GM21529 (cell line): ENCODE results near the gene POLR3E.
"Not testable (repeated sequence)": the region's sequence is repeated elsewhere in the genome, so short reads cannot be mapped to it uniquely, and the experiment has no call there.

Experiments
- ATAC-seq: cut with Tn5 transposase; IDR thresholded peaks from one replicate; pipeline ENCODE4 v1.9.1; 2021; ENCODE audit not compliant: unreplicated experiment

Gene POLR3E

DNA sequence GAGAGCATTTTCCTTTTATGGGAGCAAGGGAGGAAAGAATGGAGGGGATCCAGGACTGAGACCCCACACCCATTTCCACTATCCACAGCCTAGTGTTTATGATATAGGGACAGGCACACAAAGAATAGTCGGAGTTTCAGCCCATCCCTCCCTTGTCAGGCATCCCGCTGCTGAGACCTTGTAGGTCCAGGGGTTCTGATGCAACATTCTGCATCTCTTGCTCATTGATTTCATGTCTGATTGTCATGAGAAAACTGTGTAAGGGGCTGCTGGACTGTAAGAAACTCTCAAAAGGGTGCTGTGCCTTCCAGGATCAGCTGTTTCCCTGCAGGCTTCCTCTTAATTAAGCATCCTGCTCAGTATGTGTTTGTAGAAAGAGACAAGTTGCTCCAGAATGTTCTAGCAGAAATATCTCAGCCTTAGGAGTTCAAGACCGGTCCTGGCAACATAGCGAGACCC is 5.3 kb upstream of the POLR3E start:
- no peak for ATAC-seq

DNA sequence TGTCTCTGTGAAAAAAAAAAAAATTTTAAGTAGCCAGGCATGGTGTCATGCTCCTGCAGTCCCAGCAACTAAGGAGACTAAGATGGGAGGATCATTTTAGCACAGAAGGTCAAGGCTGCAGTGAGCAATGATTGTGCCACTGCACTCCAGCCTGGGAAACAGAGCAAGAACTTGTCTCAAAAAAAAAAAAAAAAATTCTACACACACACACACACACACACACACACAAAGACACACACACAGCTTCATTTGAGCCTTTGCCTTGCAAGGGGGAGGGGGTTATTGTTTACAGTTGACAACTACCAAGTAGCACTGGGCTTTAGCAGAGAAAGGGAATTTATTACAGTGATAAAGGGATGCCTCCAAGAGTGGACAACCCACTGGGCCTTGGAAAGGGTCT is 4.9 kb upstream of the POLR3E start:
- no peak for ATAC-seq

DNA sequence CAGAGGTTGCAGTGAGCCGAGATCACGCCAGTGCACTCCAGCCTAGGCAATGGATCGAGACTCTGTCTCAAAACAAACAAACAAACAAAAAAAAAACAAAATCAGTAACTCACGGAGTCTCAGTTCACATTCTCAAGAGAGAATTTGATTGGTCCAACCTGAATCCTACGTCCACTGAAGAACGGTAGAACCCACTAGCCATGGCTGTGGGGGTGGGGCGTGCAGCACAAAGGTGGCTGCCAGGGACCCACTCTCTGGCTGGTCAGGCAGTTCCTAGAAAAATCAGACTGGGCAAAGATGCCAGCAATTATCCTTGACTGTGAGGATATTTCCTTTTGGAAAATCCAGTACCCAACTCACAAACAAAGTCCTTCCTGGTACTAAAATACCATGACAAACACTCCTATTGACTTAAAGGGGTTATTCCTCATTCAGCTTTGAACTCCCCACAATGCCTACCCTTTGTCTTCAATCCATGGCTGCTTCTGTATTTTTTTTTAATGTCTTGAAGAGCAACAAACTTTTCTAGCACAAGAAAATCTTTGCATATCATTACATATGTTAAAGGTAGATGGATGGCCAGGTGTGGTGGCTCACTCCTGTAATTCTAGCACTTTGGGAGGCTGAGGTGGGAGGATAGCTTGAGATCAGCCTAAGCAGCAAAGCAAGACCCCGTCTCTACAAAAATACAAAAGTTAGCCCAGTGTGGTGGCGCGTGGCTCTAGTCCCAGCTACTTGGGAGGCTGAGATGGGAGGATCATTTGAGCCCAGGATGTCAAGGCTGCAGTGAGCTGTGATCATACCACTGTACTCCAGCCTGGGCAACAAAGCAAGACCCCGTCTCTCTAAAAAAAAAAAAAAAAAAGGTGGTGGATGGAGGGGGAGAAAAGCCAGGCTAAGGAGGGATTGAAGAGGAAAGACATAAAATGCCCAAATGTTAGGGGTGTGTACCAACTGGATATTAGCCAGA is 3.8 kb upstream of the POLR3E start:
- ATAC-seq, result no peak

DNA sequence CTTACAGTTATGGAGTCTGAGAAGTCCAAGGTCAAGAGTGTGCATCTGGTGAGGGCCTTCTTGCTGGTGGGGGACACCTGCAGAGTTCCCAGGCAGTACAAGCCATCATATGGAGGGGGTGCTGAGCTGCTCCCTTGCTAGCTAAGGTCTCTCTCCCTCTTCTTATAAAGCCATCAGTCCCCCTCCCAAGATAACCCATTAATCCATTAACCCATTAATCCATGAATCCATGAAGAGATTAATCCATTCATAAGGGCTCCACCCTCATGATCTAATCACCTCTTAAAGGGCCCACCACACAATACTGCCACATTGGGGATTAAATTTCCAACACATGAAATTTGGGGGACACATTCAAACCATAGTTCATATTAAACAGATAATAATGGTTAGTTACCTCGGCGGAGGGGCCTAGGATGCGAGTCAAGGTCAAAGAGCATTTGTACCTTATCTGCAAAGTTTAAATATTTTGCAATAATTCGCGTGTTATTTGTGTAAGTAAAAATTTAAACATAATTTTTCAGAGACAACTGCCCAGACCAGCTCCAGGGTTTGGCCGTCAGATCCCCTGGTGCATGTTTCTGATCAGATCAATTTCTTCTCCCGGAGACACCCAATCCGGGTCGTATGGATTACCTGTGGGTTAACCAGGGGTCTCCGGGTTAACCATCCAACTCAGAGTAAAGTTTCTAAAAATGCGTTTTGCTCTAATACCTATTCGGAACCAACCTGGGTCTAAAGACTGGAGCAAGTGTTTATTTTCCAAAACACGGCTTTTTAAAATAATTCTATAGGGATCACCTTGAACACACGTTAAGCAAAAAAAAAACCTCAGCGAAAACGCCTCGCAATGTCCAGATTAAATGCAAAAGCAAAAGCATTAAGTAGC is 740 bp upstream of the POLR3E start:
- no peak for ATAC-seq

DNA sequence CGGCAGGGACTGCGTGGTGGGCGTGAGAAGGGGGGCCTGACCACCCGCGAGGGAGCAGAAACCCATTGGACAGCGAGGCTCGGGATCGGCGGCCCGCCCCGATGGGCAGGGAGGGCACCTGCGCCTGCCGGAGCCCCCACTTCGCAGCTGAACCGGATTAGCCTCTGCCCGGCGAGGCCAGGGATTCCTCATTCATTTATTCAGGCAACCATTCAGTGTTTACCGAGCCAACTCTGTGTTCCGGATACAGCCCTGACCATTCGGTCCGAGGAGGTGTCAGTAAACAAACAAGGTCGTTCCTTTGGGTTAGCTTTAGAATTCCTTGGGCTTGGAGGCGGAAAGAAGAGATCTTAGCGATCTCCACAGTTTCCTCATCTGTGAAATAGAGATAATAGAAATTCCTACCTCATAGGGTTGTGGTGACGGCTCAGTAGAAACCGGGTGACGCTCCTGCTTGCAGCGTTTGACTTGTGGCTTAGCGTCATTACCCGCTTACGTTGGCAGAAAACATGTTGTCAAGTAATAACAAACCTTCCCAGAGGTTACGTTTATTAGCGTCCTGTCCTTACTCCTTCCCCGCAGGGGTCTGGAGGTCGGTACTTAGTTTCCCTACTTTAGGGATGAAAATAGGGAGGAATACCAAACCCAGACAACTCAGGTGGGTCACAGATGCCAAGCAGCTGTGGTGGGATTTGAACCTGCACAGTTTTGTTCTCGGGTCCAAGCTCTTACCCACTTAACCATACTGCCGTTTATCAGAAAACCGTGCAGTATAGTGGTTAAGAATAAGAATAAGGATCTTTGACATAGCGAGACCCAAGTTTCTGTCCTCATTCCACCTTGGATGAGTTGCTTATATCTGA is 893 bp downstream of the POLR3E start:
- no peak for ATAC-seq

DNA sequence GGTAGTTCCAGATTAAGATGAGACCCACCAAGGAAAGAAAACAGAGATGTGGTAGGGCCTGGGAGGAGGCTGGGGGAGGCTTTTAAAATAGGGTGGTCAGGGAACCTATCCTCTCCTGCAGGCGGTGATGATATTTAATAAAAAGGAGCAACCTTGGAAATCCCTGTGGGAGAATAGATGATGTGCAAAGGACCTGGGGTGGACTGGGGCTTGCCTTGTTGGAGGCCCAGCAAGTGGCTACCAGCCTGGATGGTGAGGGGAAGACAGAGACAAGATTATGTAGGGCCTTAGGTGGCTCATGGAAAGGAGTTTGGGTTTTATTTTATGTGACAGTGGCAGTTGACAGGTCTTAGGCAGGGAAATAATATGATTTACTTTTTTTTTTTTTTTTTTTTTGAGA is 1.8 kb downstream of the POLR3E start:
- no peak for ATAC-seq

DNA sequence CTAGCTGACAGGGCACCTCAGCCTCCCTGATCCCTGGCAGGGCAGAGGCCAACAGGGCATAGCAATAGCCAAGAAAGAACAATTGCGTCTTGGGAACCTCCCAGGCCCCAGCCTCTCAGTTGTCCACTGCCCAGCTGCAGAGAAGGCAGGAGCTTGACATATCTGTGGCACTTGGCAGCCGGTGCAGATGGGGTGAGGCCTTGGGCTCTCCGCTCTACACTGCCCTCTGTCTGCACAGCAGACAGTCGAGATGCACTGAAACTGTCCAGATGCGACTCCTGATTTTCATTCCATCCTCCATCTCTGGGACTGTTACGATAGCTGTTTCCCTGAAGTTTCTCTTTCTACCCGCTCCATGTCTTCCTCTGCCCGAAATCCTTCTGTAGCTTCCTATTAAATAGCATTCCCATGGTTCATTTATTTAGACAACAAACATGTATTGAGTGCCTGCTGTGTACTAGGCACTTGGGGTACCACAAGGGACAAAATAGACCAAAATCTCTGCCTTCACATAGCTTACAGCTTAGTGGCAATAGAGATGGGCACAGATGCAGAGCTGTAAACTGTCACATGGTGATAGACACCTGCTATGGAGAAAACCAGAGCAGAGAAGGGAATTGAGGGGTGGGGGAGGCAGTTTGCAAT is 3.3 kb downstream of the POLR3E start:
- ATAC-seq, result no peak

DNA sequence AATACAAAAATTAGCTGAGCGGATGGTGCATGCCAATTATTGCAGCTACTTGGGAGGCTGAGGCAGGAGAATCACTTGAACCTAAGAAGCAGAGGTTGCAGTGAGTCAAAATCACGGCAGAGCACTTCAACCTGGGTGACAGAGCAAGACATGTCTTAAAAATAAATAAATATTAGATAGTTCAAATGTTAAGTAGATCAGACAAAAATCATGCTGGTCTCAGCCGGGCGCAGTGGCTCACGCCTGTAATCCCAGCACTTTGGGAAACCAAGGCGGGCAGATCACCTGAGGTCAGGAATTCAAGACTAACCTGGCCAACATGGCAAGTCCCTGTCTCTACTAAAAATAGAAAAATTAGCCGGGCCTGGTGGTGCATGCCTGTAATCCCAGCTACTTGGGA is 4.2 kb downstream of the POLR3E start:
- ATAC-seq, result not testable (repeated sequence)

DNA sequence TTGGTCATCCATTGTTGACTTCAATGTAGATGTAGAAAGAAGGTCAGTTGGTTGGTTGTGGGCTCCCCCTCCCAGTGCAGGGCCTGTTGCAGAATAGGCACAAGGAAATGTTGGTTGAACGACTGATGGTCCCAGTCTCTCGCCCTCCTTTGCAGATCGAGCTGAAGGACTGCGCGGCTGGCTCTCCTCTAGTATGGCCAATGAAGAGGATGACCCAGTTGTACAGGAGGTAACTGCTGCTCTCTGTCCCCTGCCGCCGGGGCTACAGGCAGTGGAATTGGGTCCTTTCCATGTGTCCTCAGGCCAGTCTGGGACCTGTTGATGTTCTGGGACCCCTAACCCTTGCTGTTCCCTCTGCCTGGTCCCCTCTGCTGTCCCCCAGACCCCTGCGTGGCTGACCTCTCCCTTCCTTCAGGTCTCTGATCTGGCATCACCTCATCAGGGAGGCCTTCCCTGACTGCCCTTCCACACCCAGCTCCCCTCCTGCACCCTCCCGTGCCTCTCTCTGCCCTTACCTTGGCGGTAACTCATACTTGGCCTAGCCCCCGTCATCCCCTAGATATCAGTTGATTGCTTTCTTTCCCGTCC is 5.7 kb downstream of the POLR3E start:
- no peak for ATAC-seq

DNA sequence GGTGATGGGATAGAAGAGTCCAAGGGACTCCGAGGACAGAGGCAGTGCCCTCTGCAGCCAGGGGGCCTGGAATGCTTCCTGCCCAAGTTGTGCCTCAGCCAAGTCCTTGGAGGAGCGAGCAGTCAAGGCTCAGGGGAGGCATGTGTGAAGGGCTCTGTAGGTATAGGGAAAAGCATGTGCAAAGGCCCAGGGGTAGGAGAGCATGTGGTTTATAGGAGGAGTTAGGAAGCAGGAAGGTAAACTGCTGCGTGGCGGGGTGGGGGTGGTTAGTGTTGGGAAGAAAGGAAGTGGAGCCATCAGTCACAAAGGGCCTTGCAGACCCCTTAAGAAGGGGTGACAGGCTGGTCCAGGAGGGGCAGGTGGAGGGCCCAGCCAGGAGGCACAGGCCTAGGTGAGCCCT is 7.2 kb downstream of the POLR3E start:
- ATAC-seq, result no peak

DNA sequence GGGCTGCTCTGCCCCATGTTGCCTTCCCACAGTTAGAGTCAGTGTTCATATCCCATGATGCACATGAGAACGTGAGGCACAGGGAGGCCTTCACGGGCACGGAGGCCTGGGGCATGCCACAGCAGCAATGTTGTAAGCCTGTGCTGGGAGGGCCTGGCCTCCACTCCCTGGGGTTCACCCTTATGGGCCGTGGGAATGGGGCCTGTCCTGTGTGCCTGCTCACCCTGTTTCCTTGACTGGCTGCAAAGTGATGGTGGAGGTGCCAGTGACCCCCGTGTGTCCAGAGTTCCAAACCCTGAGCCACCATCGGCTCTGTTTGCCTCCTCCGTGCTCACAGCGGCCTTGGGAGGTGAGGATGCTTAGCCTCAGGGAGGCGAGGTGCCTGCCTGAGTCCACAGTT is 9.6 kb downstream of the POLR3E start:
- ATAC-seq, result no peak

DNA sequence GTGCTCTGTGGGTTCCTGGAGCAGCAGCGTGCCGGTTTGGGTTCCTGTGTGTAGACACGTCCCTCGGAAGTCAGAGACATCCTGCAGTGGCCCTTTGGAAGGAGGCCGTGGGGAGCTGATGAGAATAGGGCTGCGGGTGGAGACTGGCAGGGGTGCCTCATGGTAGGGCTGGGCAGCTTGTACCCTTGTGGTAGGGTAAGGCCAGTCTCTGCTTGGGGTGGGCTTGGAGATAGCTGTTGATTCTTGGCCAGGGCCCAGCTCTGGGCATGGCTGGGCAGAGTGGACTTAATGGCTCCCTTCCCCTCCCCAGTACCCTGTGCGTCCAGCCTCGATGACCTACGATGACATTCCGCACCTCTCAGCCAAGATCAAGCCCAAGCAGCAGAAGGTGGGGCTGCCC is 10.6 kb downstream of the POLR3E start:
- ATAC-seq, result no peak

DNA sequence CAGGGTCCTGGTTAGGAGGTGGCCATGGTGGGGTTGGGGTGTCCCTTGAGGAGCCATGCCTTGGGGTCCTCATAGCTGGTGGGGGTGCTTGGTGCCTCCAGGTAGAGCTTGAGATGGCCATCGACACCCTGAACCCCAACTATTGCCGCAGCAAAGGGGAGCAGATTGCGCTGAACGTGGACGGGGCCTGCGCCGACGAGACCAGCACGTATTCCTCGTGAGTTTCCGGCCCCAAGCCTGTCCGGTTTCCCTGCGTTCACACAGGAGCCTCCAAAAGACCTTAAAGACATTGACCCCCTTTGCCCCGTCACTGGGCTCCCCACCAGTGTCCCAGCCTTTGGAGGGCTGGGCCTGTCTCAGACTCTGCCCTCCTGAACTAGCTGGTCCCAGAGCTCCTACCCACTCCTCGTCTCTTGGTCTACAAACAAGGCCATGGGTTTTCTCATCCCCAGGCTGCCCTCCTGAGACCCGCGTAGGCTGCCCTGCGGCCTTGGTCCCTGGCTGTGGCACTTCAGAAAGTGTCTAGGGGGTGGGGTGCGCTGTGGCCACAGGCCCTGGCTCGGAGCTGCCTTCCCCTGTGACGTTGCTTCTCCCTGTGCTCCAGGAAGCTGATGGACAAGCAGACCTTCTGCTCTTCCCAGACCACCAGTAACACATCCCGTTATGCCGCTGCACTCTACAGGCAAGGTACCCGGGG is 11.8 kb downstream of the POLR3E start:
- no peak for ATAC-seq

DNA sequence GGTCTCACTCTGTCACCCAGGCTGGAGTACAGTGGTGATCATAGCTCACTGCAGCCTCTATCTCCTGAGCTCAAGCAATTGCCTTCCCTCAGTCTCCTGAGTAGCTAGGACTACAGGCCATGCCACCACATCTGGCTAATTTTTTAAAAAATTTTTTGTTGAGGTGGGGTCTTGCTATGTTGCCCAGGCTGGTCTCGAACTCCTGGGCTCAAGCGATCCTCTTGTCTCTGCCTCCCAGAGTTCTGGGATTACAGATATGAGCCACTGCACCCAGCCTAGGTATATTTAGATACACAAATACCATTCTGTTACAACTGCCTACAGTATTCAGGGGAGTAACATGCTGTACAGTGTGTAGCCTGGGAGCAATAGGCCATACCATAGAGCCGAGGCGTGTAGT is 14.3 kb downstream of the POLR3E start:
- no peak for ATAC-seq

DNA sequence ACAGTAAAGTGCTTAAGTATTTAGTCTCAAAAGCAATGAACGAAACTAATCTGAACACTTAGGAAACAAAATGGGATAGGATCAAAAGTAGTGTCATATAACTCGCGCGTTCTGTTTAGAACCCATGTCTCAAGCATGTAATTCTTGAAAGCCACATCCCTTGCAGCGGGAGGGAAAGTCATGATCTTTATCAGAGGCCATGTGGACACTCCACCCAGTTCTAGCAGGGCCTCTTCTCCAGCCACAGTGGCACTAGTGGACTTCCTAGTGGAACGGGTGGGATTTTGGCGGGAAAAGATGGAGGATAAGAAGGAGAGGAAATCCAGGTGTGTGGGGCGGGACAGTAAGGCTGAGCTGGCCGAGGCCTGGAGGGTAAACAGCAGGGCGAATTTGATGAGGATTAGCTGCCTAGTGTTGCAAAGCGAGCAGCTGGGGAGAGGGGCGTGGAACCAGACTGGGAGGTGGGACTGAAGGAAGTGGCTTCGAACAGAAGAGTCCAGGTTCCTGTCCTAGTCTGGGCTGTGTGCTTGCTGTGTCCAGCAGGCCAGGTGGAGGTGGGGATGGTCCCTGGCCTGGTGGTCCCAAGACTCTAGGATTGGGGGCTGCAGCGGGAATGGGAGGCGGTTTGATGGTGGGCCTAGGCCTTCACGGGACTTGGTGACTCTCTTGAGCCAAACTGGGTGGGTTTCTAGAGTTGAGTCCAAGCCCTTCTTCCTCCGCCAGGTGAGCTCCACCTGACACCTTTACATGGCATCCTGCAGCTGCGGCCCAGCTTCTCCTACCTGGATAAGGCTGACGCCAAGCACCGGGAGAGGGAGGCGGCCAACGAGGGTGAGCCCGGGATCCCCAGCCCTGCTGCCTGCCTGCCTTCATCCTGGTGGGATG is 15.9 kb downstream of the POLR3E start:
- ATAC-seq, result no peak

DNA sequence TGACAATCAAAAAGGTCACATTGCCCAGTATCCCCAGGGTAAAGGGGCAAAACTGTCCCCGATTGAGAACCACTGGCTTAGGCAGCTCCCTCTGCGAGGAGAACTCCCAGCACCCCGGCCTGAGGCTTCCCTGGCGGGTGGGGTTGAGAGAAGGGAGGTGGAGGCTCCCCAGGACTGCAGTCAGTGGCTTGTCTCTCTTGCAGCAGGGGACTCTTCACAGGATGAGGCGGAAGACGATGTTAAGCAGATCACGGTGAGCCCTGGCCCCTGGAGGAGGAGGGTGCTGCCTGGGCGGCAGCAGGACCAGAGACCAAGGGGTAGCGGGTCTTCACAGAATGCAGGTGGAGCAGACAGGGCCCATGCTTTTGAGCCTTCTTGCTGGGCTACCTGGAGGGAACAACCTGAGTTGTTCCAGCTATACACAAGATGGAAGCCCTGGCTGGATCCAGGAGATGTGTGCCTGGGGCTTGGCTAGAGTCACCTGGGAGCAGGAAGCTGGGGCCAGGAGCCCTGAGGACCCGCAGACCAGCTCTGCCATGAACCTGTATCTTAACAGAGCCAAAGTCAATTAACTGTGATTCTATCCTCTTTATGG is 16.8 kb downstream of the POLR3E start:
- no peak for ATAC-seq

DNA sequence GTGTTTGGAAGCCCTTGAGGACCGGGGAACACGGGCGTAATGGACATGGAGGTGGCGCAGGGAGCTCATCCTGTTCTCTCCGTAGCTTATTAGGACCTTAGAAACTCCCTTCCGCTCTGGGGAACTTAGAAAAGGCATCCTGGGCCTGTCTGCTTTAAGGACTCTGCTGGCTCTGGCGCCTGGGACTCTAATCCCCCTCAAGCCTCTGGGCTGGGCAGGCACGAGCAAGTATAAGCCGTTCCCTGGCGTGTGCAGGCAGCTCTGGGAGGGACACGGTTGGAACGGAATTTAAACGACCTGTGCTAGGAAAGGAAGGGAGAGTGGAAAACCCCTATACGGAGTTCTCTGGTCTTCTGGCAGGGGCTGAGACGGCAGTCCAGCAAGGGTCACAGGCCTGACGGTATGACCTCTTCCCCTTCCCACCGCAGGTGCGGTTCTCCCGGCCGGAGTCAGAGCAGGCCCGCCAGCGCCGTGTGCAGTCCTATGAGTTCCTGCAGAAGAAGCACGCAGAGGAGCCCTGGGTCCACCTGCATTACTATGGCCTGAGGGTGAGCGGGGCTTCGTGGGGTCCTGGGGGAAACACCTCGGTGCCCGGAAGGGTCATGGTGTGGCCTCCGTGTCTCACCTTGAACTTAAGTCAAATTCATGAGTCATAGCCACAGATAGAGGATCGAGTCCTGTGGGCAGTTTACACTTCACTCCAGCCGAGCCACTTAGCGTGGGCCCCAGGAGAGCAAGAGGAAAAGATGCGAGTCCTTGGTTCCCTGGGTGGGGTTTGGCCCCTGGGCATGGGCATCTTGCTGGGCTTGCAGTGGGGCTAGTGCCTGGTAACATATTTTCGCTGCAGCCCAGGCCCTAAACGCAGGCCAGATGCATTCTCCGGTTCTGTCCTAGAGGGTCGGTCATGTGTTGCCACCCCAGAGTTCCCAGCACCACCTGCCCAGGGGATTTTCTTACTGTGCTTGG is 17.7 kb downstream of the POLR3E start:
- ATAC-seq, result no peak
